Epithelial cell of proximal tubule (primary cell): ENCODE measurements around the gene FAR1. TPM values are rescaled to one million over a fixed set of nuclear protein-coding genes. Genes with fewer than 3 reads are reported as not detected.

Source experiments
- DNase-seq: peaks from one replicate; pipeline ENCODE4 v3.0.0-alpha.2; 2011; ENCODE audit warnings: low read depth
- H3K4me3 ChIP-seq: 2 replicates; pipeline ENCODE4 v1.5.1; 2011; ENCODE audit warnings: low read depth, mild to moderate bottlenecking, low read length
- total RNA-seq: library from RNA; depleted of rRNA; stranded (reverse); fragments of >200 nt; gene quantifications from 2 replicates; pipeline ENCODE4 v1.2.3, GENCODE V29; 2015
- TF ChIP-seq, protein P1 (sequence below): conservative IDR thresholded peaks from 2 replicates; pipeline ENCODE4 v1.5.1; 2012; ENCODE audit warnings: low read depth, mild to moderate bottlenecking, low read length

Gene FAR1
- total RNA-seq, 1 donor from 2014 or later, result 23.2 TPM

DNA sequence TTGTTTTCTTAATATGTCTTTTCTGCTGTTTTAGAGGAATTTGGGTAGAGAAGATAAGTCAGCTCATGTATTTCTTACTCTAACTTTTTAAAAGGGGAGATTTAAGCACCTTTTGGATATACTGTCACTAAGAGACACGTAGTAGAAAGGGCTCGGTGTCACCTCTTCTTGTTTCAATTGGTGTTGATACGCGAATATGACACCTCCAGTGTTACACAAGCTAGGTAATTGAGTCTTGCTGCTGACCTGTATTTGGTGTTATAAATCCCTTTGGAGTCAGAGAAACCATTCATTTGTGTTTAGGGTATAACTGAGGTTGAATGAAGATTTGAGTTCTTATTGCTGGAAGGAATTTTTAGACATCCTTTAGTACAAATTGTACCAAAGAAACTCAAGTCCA, 25.6 kb downstream of the FAR1 start:
- DNase-seq, result no peak
- no peak overlapping the region for H3K4me3 ChIP-seq
- TF ChIP-seq, protein P1, sequence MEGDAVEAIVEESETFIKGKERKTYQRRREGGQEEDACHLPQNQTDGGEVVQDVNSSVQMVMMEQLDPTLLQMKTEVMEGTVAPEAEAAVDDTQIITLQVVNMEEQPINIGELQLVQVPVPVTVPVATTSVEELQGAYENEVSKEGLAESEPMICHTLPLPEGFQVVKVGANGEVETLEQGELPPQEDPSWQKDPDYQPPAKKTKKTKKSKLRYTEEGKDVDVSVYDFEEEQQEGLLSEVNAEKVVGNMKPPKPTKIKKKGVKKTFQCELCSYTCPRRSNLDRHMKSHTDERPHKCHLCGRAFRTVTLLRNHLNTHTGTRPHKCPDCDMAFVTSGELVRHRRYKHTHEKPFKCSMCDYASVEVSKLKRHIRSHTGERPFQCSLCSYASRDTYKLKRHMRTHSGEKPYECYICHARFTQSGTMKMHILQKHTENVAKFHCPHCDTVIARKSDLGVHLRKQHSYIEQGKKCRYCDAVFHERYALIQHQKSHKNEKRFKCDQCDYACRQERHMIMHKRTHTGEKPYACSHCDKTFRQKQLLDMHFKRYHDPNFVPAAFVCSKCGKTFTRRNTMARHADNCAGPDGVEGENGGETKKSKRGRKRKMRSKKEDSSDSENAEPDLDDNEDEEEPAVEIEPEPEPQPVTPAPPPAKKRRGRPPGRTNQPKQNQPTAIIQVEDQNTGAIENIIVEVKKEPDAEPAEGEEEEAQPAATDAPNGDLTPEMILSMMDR, result no peak

DNA sequence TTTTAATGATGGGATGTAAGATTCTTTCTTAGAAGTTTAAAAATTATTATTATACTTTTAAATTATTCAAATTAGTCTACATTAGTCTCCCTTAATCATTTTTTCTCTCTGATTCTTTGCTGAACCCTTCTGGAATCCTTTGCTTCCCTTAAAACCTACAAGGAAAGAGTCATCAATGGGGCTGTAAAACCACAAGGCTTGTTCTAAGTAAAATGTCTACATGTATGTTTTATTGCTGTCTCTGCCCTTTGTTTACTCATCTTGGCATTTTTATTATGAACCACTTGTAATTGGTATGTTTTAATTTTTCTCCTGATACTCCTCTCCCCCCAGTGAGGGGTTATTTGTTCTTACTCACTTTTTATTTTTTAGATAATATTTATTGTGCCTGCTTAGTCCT, 27.4 kb downstream of the FAR1 start:
- no peak for DNase-seq
- TF ChIP-seq, protein P1, result no peak
- no peak overlapping the region for H3K4me3 ChIP-seq

DNA sequence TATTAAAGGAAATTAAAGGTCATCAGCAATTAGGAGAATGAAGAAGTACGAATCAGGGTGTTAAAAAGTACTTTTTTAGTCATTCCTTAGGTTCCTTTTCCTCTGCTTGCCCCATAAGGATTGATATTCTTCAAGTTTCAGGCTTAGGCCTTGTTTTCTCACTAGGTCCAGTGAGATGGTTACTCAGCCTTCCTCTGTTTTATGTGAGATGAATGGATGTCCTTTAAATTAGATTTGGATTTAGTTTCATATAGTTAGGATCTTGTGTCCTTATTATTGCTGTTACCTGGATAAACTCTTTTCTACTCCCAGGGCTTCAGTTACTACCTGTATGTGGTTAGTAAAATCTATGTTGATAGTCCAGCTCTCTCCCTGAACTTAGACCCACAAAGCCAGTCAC, 29.2 kb downstream of the FAR1 start:
- no peak overlapping the region for H3K4me3 ChIP-seq
- DNase-seq, result no peak
- TF ChIP-seq, protein P1, result no peak

DNA sequence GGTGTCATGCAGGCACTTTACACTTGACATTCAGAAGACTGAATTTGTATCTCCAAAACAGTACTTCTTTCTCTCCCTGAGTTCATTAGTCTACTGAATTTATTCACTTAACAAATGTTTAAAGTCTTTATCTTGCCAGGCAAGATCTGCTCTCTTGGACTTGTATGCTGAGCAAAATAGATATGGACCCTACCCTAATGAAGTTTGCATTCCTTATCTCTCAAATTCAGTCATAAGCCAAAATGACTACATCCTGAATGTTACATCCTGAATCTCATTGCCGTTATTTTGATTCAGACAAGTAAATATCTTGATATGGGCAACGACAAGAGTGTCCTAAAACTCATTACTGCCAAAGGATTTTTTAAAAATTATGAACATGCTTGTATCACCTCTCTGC, 29.7 kb downstream of the FAR1 start:
- TF ChIP-seq, protein P1, result no peak

DNA sequence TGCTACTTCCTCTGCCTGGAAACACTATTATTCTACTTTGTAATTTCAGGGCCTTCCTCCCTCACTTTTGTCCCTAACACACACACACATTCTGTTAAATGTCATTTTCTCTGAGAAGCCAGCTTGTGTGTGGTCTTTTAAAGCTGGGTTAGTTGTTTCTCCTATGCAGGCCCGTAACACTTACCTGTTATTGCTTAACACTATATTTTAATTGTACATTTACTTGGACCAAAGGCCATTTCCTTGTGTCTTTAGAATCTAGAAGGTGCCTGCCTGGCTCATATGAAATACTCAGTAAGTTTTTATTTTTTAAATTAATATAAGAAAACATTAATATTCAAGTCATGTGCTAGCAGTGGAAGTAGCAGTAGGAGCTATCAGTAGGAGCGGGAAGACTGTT, 30.6 kb downstream of the FAR1 start:
- TF ChIP-seq, protein P1, result no peak
- no peak for DNase-seq
- no peak overlapping the region for H3K4me3 ChIP-seq

More for the DNA sequence above, 29.7 kb downstream of the FAR1 start:
- no peak for DNase-seq
- no peak overlapping the region for H3K4me3 ChIP-seq

DNA sequence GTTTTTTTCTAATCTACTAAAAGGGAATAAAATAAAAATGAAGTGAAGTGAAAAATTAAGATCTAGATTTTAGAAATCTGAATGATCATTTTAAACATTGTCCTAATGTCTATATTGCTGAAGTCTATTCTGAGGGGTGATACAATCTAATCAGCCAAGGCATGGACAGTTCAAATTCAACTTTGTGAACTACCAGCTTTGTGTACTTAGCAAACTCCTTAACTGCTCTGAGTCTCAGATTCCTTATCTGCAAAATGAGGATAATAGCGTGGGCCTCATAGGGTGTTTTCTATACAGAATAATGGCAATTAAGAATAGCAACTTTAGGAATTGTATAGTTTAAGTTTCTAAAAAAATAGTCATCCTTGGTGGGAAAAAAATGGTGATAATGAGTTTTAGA, 31.4 kb downstream of the FAR1 start:
- TF ChIP-seq, protein P1, result no peak
- DNase-seq, result no peak
- H3K4me3 ChIP-seq, result no peak overlapping the region

DNA sequence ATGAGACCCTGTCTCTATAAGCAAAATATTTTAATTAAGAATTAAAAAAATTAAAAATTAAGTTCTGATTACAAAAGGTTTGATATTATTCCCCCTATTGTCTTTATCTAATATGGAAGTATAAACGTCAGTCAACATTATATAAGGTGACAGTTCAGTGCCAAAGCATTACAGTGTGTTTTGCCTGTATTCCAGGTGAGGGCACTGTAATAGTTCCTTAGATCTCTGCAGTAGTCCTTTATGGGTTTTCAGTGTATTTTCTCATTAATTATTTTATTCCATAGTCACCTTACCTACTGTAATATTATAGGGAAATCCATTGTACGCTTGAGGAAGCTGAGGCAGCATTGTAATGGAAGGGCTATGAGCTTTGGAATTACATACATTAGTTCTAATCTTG, 33.0 kb downstream of the FAR1 start:
- TF ChIP-seq, protein P1, result peak; percentile 10
- no peak for DNase-seq
- no peak overlapping the region for H3K4me3 ChIP-seq
